ENCODE data around the gene ENTHD1.
"Not testable (repeated sequence)": the region's sequence is repeated elsewhere in the genome, so short reads cannot be mapped to it uniquely, and the experiment has no call there.

Gene ENTHD1

DNA sequence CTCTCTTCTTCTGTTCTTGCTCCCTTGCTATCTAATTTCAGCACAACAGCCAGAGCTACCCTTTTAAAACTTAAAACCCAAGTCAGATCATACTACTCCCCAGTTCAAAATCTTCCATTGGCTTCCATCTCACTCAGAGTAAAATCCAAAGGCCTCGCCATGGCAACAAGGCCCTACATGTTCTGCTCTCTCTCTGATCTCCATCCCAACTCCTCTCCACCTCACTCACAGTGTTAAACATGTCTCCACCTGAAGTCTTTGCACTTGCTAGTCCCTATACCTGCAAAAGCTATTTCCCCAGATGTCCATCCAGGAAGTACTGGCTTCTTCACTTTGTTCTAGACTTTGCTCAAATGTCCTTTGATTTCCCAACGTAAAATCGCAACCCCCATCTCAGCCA, 4.3 kb upstream of the ENTHD1 start:
- no peak for DNase-seq

DNA sequence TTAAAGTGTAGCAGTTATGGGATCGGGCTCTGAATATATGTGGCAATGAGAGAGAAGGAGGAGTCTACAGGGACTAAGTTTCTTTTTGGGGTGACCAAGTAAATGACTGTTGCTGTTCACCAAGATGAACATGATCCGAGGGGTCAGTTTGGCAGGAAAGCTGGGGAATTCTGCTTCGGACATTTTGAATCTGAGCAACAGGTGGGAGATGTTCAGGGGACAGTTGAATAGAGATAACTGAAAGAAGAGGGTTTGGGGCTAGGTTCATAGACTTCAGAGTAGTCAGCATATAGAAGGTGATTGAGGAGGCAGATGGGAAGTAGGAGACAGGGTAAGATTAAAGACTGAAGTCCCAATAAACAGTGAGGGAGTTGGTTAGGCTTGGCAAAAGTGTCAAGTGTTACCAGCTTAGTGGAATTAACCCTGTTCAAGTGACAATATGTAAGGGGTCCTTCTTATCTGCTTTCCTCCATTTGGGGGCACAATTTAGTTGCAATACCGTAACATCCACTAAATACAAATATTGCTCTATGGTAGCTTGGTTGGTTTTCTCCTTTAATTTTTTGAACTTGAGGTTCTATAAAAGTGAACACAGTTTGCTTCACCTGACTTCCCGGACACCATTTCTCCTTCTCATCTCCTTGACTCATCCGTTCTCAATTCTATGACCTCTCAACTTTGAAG, 2.9 kb upstream of the ENTHD1 start:
- DNase-seq = no peak

DNA sequence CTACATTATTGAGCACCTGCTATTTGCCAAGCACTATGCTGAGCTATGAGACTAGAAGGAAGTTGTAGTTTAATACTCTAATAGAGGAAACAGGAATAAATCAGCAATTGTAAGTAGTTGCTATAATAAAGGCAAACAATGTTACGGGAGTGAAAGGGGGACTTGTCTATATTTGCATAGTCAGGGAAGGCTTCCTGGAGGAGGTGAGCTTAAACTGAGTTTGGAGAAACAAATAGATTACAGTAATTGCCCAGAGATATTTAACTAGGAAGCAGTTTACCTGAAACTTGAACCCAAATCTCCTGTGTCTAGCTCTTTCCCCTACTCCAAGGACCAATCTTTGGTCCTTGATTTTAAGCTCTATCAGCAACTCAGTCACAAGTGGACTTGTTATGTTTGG, 2.1 kb upstream of the ENTHD1 start:
- no peak for DNase-seq

DNA sequence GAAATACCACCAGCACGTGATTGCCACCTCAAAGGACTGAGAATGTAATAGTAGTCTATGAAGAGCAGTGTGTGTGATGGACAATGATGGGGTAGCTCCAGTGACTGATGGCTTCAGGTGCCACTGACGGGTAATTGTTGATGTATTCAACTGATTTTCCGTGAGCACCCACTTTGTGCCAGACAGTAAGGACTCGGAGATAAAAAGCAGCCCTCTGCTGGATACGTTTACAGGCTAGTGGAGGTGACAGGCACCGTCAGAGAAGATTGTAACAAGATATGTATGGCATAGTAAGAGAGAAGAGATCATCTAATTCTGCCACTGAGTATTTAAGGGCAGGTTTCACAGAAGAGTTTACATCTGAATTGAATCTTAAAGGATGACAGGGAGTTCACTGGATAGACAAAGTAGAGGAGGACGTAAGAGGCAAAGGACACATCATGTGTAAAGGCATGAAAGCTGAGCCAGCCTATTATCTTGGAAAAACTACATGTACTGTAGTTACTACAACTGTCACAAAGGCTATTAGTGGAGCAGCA, 1.1 kb upstream of the ENTHD1 start:
- no peak for DNase-seq

DNA sequence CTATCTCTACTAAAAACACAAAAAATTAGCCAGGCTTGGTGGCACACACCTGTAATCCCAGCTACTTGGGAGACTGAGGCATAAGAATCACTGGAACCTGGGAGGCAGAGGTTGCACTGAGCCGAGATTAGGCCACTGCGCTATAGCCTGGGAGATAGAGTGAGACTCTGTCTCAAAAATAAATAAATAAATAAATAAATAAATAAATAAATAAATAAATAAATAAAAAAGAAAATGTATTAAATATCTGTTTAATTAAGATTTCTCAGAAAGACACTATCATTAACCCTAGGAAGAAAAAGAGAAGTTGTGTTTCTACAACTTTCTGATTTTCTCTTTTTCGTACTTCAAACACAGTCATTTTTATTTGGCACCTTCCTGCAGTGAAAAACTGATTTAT, 3.6 kb downstream of the ENTHD1 start:
- not testable (repeated sequence) for DNase-seq

DNA sequence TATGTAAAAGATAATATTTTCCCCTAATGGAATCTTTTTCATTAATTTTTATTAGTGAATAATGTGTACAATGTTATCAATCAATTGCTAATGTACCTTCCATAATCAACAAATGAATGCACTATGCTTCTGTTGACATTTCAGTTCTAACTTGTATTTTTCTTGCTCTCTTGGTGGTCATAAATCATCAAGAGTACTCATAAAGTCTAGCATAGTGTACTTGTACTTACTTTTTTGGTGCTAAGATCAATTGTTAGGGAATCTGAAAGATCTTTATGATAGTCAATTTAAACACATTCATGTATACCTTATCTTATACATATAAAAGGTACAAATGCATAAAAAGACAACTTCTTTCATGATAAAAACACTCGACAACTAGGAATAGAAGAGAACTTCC, 10.5 kb downstream of the ENTHD1 start:
- no peak for DNase-seq

DNA sequence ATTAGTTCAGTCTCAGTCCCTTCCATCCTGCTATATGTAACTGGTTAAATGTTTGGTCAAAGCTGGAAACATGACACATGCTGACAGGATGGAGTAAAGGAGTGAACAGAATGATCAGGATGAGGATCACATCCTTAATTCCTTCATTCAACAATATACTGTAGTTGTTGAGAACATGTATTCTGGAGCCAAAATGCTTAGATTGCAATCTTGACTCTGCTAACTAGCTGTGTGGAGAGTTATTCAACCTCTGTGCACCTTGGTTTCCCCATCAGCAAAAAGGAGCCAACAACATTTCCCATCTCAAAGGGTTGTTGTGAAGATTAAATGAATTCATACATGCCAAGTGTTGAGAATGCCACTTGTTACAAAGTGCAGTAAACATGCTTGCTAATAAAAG, 12.8 kb downstream of the ENTHD1 start:
- DNase-seq = no peak

DNA sequence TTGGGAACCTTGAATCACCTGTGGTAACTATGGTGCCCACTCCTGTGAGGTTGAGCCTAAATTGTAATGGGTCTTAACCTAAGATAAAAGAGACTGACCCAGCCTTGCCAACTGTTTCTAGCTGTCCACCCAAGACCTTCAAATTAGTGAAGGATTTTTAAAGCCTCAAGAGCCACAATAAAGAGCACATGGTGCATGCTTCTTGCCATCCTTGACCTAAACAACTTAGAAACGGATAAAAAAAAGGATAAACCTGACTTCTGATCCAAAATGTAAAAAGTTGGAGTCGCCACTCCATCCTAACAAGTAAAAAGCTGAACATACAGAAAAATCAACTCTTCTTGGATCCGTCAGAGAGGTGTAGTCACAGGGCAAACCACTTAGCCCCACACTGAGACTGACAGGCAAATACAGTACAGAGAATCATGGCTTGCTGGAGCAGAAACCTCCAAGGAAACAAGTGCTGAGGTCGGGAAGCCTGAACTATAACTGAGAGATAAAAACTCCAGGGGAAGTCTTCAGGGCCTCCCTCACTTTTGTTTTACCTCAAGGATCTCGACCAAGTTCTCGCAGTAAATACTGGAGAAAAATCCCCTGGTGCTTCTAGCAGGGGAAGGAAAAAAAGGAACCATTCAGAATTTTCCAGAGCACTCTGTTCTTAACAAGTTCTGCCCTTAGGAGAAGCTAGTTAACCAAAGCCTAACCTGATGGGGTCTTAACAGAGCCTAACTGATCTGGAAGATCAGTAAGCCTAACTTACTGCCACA, 16.3 kb downstream of the ENTHD1 start:
- DNase-seq = no peak

DNA sequence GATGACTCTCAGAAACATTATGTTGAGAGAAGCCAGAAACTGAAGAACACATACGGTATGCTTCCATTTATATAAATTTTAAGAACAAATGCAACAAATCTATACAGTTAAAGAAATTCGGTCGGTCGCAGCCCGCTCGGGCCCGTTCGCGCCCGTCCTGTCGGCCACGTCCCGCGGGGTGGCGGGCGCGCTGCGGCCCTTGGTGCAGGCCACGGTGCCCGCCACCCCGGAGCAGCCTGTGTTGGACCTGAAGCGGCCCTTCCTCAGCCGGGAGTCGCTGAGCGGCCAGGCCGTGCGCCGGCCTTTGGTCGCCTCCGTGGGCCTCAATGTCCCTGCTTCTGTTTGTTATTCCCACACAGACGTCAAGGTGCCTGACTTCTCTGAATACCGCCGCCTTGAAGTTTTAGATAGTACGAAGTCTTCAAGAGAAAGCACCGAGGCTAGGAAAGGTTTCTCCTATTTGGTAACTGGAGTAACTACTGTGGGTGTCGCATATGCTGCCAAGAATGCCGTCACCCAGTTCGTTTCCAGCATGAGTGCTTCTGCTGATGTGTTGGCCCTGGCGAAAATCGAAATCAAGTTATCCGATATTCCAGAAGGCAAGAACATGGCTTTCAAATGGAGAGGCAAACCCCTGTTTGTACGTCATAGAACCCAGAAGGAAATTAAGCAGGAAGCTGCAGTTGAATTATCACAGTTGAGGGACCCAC, 18.2 kb downstream of the ENTHD1 start:
- DNase-seq = not testable (repeated sequence)

DNA sequence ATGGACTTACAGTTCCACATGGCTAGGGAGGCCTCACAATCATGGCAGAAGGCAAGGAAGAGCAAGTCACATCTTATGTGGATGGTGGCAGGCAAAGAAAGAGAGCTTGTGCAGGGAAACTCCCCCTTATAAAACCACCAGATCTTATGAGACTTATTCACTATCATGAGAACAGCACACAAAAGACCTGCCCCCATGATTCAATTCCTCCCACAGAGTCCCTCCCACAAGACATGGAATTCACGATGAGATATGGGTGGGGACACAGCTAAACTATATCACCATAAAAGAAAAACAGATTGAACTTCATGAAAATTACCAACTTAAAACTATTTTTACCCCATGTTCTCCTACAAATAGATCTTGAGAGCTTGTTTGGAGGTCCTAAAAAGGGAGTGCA, 19.6 kb downstream of the ENTHD1 start:
- DNase-seq = no peak

DNA sequence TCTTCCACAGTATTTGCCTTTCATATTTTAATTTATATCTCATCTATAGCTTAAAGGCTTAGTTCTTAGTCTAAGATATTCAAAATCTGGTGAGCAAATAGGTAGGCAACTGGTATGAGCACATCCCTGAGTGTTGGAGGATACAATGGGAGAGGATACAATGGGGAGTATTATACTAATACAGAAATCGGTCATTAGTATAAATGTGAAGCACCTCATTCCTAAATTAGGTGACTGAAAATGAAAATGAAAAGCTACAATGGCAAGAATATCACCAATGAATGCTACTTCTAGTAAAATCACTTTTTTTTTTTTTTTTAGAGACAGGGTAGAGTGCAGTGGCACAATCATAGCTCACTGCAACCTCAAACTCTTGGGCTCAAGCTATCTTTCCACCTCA, 21.0 kb downstream of the ENTHD1 start:
- no peak for DNase-seq

DNA sequence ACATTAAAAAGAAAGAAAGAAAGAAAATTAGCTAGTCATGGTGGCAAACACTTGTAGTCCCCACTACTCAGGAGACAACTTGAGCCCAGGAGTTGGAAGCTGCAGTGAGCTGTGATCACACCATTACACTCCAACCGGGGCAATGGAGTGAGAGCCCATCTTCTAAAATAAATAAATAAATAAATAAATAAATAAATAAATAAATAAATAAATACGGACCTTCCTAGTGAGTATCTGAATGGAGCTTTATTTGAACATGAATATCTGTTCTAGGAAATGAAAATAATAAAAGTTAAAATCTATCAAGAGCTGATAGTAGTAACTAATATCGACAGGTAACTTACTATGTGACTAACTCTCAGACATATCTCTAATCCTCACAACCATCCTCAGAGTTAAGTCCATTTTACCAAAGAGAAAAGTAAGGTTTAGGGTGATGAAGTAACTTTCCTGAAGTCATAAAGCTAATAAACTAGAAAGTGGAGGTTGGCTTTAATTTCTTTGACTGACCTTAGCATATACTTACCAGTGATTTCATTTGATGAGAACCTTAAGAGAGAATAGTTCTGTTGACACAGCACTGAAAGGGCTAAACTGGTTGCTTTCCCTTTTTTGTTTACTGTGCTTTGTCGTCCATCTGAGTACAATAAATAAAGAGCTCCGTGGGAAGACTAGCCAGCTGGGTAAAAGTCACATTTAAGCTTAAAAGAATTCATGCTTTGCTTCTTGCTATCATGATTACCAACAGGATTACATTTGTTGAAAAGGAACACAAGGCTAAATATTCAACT, 22.4 kb downstream of the ENTHD1 start:
- no peak for DNase-seq

DNA sequence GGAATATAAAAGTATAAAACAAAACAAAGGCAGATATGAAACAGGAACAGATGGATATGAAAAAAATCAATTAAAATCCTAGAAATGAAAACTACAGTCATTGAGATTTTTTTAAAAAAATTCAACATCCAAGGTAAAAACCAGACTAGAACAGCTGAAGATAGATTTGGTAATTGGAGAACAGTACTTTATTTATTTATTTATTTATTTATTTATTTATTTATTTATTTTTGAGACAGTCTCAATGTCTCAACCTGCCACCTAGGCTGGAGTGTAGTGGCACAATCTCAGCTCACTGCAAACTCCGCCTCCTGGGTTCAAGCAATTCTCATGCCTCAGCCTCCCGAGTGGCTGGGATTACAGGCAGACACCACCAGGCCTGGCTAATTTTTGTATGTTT, 23.8 kb downstream of the ENTHD1 start:
- DNase-seq = not testable (repeated sequence)

DNA sequence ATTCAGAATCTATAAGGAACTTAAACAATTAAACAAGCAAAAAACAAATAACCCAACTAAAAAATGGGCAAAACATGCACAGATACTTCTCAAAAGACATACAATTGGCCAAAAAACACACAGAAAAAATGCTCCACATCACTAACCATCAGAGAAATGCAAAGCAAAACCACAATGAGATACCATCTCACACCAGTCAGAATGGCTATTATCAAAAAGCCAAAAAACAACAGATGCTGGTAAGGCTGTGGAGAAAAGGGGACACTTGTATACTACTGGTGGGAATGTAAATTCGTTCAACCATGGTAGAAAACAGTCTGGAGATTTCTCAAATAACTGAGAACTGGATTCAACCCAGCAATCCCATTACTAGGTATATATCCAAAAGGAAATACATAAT, 24.8 kb downstream of the ENTHD1 start:
- no peak for DNase-seq

DNA sequence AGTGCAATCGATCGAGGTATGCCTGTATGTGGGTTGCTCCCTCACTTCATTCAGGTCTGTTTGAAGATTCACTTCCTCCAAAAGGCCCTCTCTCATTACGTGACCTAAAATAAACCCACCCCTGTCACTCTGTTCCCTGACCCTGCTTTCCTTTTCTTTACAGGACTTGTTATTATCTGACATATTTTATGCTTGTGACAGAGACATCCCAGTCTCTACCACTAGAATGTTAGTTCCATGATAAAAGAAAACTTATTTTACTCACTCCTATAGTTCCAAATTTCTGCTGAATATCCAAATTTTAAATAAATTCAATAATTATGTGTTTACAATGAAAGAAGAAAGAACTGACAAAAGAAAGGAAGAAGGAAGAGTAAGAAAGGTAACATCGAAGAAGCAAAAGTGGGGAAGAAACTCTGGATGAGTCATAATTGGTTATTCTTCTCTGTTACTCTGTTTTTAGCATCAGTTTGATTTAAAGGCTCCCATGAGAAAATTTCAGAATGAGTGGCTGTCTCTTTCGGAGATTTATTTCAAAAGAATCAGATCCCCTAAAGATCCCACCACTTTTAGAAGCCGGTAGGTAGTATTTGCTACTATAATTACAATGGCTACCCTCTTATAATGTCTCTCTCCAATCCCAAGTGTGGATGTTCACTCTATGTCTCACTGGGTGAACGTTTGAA, 33.5 kb downstream of the ENTHD1 start:
- DNase-seq = no peak

DNA sequence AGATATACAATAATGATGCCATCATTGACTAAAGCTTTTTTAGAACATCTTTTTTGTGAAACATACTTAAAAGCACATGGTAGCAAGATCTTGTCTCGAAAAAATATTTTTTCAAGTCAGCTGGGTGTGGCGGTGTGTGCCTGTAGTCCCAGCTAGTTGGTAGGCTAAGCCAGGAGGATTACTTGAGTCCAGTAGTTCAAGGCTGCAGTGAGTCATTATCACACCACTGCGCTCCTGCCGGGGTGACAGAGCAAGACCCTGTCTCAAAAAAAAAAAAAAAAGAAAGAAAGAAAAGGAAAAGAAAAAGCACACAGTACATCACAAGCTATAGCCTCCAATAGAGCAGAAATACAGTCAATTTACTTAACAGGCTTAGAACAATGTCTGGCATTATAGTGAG, 37.0 kb downstream of the ENTHD1 start:
- no peak for DNase-seq

DNA sequence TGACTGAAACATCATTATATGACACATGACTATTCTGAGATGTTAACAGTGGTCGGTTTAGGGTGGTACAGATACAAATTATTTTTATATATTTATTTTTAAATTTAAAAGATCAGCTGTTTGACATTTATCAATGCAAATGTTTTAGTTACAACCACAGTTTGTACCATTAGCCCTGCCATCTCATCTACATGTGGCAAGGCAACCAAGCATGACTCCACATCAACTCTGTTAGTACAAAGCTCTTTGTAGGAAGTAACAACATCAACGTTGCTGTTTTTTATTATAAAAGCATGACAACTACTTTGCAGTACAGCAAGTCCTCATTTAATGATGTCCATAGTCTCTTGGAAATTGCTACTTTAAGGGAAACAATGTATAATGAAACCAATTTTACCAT, 40.8 kb downstream of the ENTHD1 start:
- no peak for DNase-seq

DNA sequence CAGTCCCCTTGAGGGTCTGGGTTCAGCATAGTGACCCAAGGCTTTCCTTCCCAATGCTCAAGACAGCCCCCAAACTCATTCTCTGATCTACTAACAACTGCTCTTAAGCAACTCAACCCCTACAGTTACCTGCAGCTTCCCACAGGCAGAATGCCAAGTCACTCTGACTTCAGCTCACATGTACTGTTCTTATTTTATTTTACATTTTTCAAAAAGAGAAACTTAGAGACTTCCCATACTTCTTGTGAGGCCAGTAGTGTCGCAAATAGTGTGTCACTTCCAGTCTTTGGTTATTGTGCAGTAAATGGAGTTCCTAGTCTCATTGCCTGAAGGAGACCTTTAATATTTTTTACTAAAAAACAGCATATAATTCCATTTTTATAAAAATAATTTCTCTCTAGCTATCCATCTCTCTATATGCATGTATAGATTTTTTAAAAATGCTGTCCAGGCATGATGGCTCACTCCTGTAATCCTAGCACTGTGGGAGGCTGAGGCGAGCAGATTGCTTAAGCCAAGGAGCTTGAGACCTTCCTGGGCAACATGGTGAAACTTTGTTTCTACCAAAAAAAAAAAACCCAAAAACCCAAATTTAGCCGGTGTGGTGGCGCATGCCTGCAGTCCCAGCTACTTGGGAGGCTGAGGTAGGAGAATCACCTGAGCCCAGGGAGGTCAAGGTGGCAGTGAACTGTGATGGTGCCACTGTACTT, 41.8 kb downstream of the ENTHD1 start:
- DNase-seq = no peak

DNA sequence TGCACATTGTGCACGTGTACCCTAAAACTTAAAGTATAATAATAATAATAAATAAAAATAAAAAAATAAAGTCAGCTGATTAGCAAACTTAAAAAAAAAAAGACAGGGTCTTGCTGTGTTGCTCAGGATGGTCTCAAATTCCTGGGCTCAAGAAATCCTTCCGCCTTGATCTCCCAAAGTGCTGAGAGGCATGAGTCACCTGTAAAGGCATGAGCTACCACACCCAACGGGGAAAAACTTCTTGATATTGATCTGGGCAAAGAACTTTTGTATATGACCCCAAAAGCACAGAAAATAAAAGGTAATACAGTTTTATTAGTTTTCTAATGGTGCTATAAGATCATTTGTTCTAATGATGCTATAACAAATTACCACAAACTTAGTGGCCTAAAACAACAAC, 46.1 kb downstream of the ENTHD1 start:
- no peak for DNase-seq

DNA sequence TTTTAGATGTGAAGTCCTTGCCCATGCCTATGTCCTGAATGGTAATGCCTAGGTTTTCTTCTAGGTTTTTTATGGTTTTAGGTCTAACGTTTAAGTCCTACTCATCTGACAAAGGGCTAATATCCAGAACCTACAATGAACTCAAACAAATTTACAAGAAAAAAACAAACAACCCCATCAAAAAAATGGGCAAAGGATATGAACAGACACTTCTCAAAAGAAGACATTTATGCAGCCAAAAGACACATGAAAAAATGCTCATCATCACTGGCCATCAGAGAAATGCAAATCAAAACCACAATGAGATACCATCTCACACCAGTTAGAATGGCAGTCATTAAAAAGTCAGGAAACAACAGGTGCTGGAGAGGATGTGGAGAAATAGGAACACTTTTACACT, 47.0 kb downstream of the ENTHD1 start:
- not testable (repeated sequence) for DNase-seq

DNA sequence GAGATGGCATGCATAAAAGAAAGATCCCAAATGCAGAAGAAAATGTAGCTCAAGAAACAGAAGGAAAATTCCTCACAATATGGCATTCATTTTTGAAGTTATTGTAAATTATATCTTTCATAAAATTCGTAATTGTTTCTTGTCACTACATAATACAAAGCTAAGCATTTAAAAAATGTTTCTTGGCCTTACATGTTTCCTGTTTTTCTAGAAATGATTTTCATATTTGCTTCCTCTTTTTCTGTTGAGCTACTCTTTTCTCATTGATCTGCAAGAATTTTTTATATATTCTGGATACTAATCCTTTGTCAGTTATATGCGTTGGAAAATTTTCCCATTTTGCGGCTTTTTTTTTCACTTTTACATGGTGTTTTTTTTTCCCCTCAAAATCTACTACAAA, 48.0 kb downstream of the ENTHD1 start:
- DNase-seq = no peak

All from NCI-H1048 (cell line).